Measurements from ENCODE around the gene GRAMD1B. TPM values are rescaled to one million over a fixed set of nuclear protein-coding genes. Genes with fewer than 3 reads are reported as not detected.
"Not testable (repeated sequence)": the region's sequence is repeated elsewhere in the genome, so short reads cannot be mapped to it uniquely, and the experiment has no call there.

The GRAMD1B gene
- total RNA-seq, 1 donor from 2014 or later: 17.6 TPM

DNA sequence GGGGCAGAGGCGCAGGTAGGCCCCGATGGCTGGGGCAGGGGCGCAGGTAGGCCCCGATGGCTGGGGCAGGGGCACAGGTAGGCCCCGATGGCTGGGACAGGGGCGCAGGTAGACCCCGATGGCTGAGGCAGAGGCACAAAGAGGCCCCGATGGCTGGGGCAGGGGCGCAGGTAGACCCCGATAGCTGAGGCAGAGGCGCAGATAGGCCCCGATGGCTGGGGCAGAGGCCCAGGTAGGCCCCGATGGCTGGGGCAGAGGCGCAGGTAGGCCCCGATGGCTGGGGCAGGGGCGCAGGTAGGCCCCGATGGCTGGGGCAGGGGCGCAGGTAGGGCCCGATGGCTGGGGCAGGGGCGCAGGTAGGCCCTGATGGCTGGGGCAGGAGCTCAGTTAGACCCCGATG is 142.7 kb downstream of the GRAMD1B start:
- ATAC-seq; DNase-seq (ENCODE audit: missing footprints); intact Hi-C loops (cut with DNase I): not testable (repeated sequence)

DNA sequence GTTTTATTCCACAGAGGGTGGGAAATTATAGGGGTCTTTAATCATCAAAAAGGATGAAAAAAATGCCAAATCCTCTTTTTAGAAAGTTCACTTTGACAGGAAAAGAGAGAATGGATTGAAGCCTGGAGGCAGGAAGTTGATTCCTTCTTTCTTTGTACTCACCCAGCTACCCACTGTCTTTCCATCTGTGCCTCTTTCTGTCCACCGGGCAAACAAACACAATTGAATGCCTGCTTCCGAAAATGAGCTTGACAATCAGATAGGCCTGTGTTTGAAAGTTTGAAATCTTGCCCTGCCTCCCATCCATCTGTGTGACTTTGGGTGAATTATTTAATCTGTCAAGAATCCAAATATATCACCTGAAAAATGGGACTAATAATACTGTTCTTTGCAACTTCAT is 143.2 kb downstream of the GRAMD1B start:
- DNase-seq (ENCODE audit: missing footprints) (no peak), ATAC-seq (no peak)
- intact Hi-C loops (cut with DNase I): no loop called here

DNA sequence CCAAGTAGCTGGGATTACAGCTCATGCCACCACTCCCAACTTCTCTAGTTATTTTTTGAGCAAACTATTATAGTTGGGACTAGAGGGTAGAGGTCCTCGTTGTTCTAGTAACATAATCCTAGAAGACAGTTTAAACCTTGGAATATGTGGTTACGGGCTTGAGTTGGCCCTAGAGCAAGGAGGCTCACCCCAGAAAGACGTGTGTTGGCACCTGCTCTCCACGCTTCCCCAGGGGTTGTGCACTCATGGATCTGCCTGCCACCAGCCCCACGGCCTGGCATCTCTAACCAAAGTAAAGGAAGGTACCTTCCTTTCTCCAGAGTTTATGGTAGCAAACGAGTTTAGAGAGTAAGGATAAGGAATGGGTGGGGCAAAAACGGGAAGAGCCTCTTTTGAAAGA is 145.4 kb downstream of the GRAMD1B start:
- DNase-seq (ENCODE audit: missing footprints): no peak
- intact Hi-C loops (cut with DNase I): no loop called here
- ATAC-seq: no peak

DNA sequence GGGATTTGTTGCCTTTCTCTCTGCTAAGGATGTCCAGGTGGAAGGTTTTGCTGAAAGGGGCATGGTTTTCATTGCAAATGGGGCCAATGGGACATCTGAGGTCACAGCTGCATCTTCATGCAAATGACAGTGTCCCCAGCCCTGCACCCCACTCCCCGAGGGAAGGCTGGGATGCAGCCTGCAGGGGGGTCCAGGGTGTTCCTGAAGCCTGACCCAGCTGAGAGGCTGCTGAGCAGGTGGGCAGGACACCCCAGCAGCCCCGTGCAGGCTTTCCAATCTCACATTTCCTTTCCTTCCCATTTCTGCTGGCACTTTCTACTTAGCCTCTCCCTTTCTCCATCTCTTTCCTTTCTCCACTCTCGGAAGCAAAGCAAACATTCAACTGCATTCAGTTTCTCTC is 146.0 kb downstream of the GRAMD1B start:
- intact Hi-C loops (cut with DNase I): no loop called here

DNA sequence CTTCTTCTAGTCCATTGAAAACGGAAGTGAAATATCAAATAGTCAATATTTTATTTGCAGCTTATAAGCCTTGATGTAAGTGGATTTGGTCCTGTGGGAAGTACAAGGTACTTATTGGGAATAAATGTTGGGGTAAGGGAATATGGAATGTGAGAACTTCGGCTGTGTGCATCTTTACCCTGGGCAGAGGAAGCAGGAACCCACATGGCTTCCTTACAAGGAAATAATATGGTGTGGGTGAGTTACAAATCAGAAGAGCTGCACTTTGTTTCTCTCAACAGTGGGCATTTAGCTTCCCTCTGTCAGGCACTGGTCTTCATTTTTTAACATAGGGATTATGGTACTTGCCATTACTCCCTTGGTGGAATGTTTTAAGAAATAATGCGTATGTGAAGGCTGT is 146.4 kb downstream of the GRAMD1B start:
- no peak for DNase-seq (ENCODE audit: missing footprints)
- ATAC-seq: no peak
- intact Hi-C loops (cut with DNase I): no loop called here

More for the DNA sequence above, 146.0 kb downstream of the GRAMD1B start:
- DNase-seq (ENCODE audit: missing footprints) (no peak), ATAC-seq (no peak)

DNA sequence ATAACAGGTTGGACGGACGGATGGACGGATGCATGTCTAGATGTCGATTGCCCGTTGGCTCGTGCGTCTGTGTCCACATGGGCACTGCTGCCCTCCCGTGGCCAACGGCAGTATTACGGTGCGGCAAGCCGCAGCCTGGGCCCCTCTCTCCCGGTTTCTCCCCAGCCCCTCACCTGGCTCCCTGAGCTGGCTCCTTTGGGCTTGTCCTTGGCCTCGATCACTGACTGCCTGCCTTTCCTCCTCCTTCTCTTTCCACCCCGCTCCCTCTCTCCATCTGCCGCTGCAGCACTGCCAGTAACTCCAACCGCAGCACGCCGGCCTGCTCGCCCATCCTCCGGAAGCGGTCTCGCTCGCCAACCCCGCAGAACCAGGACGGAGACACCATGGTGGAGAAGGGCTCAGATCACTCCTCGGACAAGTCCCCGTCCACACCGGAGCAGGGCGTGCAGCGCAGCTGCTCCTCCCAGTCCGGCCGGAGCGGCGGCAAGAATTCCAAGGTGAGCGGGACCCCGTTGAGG is 147.1 kb downstream of the GRAMD1B start:
- ATAC-seq (peak; percentile 66), DNase-seq (ENCODE audit: missing footprints) (peak; percentile 89)
- intact Hi-C loops (cut with DNase I): loop anchor here (1.0 kb wide), 1 partner anchor 66 kb away; no protein-coding TSS in a partner anchor

GRCh38 chr11:123578778-123579481 is 148.9 kb downstream of the GRAMD1B start:
- DNase-seq (ENCODE audit: missing footprints): no peak
- ATAC-seq: no peak
- intact Hi-C loops (cut with DNase I): loop anchor here (2.0 kb wide), 1 partner anchor 130 kb away; no protein-coding TSS in a partner anchor

DNA sequence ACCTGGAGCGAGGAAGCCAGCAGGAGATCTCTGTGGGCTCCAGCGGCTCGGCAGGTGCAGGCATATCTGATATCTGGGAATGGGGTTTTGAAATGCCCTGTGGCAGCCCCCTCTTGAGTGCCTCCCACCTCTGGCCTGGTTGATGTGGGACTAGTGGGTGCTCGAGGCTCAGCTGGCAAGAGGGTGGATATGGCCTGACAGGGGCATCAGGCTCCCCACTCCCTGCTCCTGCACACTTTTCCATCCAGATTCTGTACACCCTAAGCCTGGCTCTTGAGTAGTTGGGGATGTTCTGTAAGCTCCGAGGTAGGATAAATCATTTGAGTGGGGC is 149.4 kb downstream of the GRAMD1B start:
- DNase-seq (ENCODE audit: missing footprints): no peak
- intact Hi-C loops (cut with DNase I): loop anchor here (2.0 kb wide), 1 partner anchor 129 kb away; no protein-coding TSS in a partner anchor
- ATAC-seq: no peak

DNA sequence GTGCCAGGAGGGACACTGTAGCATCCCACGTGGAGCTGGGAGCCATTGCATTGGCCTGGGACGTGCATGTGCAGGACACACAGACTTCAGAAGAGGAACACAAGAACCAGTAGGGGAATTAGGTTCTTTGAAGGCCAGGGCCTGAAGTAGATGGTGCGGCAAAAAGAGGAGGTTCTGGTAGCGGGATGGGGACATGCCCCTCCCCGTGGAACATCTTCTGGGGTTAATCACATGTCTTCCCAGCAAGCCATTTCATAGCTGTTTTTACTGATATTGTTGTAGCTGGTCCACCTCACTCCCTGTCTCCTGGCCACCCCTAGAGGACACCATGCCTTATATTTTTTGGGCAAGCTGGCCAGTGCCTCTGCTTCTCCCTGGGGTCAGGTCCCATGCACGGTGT is 150.1 kb downstream of the GRAMD1B start:
- no peak for DNase-seq (ENCODE audit: missing footprints)
- intact Hi-C loops (cut with DNase I): no loop called here
- no peak for ATAC-seq

GRCh38 chr11:123580557-123581275 is 150.6 kb downstream of the GRAMD1B start:
- intact Hi-C loops (cut with DNase I): no loop called here
- DNase-seq (ENCODE audit: missing footprints) (no peak), ATAC-seq (peak; percentile 67)

- intact Hi-C loops (cut with DNase I): no loop called here
- no peak for DNase-seq (ENCODE audit: missing footprints)
- no peak for ATAC-seq
Observed at GRCh38 chr11:123581651-123582399, 151.8 kb downstream of the GRAMD1B start.

DNA sequence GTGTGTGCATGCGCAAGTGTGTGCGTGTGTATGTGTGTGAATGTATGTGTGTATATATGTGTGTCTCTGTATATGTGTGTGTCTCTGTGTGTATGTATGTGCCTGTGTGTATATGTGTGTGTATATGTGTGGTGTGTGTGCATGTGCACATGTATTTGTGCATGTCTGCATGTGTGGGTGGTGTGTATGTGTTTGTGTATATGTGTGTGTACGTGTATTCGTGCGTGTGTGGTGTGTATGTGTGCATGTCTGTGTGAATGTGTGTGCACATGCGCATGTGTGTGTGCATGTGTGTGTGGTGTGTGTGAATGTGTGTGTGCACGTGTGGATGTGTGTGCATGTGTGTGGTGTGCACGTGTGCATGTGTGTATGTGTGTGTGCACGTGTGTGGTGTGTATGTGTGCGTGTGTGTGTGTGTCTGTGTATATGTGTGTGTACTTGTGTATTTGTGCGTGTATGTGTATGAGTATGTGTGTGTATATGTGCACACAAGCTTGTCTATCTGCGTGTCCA is 153.0 kb downstream of the GRAMD1B start:
- intact Hi-C loops (cut with DNase I): no loop called here
- DNase-seq (ENCODE audit: missing footprints) (no peak), ATAC-seq (no peak)

GRCh38 chr11:123584186-123584585 is 154.1 kb downstream of the GRAMD1B start:
- DNase-seq (ENCODE audit: missing footprints): no peak
- intact Hi-C loops (cut with DNase I): no loop called here
- ATAC-seq: no peak

GRCh38 chr11:123584737-123585136 is 154.7 kb downstream of the GRAMD1B start:
- DNase-seq (ENCODE audit: missing footprints) (no peak), ATAC-seq (no peak)
- intact Hi-C loops (cut with DNase I): no loop called here

- DNase-seq (ENCODE audit: missing footprints) (no peak), ATAC-seq (no peak)
- intact Hi-C loops (cut with DNase I): no loop called here
Observed at GRCh38 chr11:123585206-123585605, 155.1 kb downstream of the GRAMD1B start.

GRCh38 chr11:123585706-123586105 is 155.6 kb downstream of the GRAMD1B start:
- intact Hi-C loops (cut with DNase I): no loop called here
- DNase-seq (ENCODE audit: missing footprints): no peak
- no peak for ATAC-seq

GRCh38 chr11:123586568-123586967 is 156.5 kb downstream of the GRAMD1B start:
- no peak for DNase-seq (ENCODE audit: missing footprints)
- intact Hi-C loops (cut with DNase I): no loop called here

DNA sequence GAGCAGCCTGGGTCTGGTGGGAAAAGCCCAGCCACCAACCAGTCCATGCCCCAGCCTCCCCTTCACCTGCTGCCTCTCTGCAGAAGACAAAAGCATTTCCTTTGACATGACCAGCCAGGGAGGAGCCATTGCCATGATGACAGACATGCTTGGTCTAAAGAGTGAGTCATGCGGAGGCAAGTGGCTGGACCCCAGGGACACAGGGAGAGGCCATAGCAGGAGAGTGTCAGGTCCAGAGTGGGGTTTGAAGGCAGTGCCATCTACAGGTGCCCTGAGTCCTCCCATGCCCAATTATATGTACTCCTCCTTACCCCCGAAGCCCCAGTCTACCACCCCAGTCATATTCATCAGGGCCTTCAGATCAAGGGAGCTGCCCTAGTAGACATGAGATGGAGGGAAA is 157.0 kb downstream of the GRAMD1B start:
- DNase-seq (ENCODE audit: missing footprints): no peak
- intact Hi-C loops (cut with DNase I): no loop called here
- ATAC-seq: no peak

More at GRCh38 chr11:123586568-123586967, 156.5 kb downstream of the GRAMD1B start:
- ATAC-seq: no peak

DNA sequence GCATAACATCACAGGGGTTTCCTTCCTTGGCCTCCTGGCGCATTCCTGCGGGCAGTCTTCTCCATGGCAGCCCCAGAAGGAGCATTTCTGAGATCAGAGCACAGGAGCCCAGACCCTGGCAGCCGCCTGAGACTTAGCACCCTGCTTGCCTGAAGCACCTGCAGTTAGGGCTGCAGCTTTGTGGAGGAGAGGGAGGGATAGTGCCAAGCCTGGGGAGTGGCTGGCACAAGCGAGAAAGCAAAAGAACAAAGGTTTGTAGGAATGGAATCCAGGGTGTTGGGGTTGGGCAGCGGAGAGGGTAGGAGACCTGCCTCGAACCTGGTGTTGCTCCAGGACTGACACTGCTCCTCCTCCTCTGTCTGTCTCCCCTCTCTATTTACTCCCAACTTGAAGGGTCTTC is 157.5 kb downstream of the GRAMD1B start:
- ATAC-seq: no peak
- intact Hi-C loops (cut with DNase I): no loop called here
- DNase-seq (ENCODE audit: missing footprints): no peak

Measured in Right ventricle myocardium inferior (tissue), 1 donor.